ENCODE data around the gene TOM1L2. TPM values are rescaled to one million over a fixed set of nuclear protein-coding genes. Genes with fewer than 3 reads are reported as not detected.

Gene TOM1L2
- total RNA-seq, 1 experiment from 2014 or later = 24.1 TPM

GRCh38 chr17:17860766-17861107 lies 111.5 kb downstream of the TOM1L2 start (continued):
- TF ChIP-seq YY1 (IDR thresholded peaks at IDR 0.05; ENCODE audit: extremely low read depth, insufficient replicate concordance, low read depth, low read length) = no peak
- TF ChIP-seq ZNF274 (IDR thresholded peaks at IDR 0.05; ENCODE audit: low read depth, low read length) = no peak
- no peak for TF ChIP-seq EGR1 (IDR thresholded peaks at IDR 0.05; ENCODE audit: low read depth)
- TF ChIP-seq ELF1 (IDR thresholded peaks at IDR 0.05; ENCODE audit: borderline replicate concordance, low read depth) = no peak
- TF ChIP-seq POLR2AphosphoS5 (IDR thresholded peaks at IDR 0.05; ENCODE audit: low read depth, low read length) = no peak
- TF ChIP-seq FOSL1 (IDR thresholded peaks at IDR 0.05; ENCODE audit: low read depth) = no peak
- TF ChIP-seq EZH2phosphoT487 (IDR thresholded peaks at IDR 0.05; ENCODE audit: borderline replicate concordance) = no peak
- TF ChIP-seq TCF7L2 (IDR thresholded peaks at IDR 0.05; ENCODE audit: borderline replicate concordance, extremely low read depth, insufficient read depth, insufficient read length) = no peak
- TF ChIP-seq SIN3A (IDR thresholded peaks at IDR 0.05; ENCODE audit: low read depth) = no peak
- no peak for TF ChIP-seq MAX (IDR thresholded peaks at IDR 0.05)
- TF ChIP-seq ZBTB33 (IDR thresholded peaks at IDR 0.05; ENCODE audit: extremely low read depth, insufficient replicate concordance, low read length) = no peak
- no peak for TF ChIP-seq SP1 (IDR thresholded peaks at IDR 0.05; ENCODE audit: low read depth)
